Endothelial cell of umbilical vein (primary cell): ENCODE data around the gene HDAC4.

Source experiments
- FOS ChIP-seq: IDR thresholded peaks from 2 replicates; pipeline ENCODE4 v1.6.1; 2011; ENCODE audit warnings: mild to moderate bottlenecking, low read length, moderate library complexity, borderline replicate concordance; ENCODE audit not compliant: insufficient read depth
- POLR2A ChIP-seq: IDR thresholded peaks from 2 replicates; pipeline ENCODE4 v1.6.1; 2012; ENCODE audit warnings: low read depth, mild to moderate bottlenecking, control low read depth, low read length
- POLR2AphosphoS5 ChIP-seq: IDR thresholded peaks from 2 replicates; pipeline ENCODE4 v1.6.1; 2012; ENCODE audit warnings: low read depth, mild to moderate bottlenecking, control low read depth, low read length, moderate library complexity; ENCODE audit not compliant: insufficient read depth
- TF ChIP-seq, protein P1 (sequence below): IDR thresholded peaks from 2 replicates; pipeline ENCODE4 v1.6.1; 2011; ENCODE audit not compliant: insufficient read depth, insufficient read length
- TF ChIP-seq, protein P2 (sequence below), 2 donors: IDR thresholded peaks; 1 replicate in 1 of 2; 2 replicates in 1 of 2; pipeline ENCODE4 v1.5.1; 2011; ENCODE audit warnings: low read length in 2 of 2, mild to moderate bottlenecking in 2 of 2, moderate library complexity in 2 of 2, control low read depth in 1 of 2, inconsistent platforms in 1 of 2, low read depth in 1 of 2; ENCODE audit not compliant: insufficient read depth in 1 of 2; ENCODE audit errors: extremely low read depth in 1 of 2

DNA sequence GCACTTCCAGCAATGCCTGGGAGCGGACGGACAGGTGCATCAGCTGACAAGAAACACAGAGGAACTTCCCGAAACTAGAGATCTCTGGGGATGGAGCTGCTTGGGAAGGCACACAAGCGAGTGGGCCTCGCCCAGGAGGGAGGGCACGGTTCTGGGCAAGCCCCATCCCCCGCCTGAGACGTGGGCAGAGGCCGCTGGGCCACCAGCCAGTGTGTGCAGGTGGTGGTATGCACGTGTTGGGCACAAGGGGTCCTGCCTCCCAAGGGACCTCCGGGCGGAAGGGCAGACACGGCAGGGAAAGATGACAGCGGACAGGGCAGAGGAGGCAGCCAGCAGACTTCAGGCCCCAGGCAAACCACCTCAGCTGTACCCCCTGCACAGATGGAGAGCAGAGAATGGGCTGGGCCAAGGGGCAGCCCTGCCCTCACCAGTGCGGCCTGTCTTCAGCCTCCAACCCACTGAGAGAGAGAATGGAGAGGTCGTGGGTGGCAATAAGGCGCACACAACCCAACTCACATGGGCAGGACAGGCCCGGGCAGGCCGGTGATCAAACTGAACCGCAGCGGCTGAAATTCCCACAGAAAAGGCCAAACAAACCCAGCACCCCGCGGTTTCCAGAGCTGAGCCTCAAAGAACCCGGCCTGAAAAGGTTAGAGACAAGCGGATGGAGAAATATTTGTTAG lies 51.2 kb downstream of the HDAC4 start:
- TF ChIP-seq, protein P1, sequence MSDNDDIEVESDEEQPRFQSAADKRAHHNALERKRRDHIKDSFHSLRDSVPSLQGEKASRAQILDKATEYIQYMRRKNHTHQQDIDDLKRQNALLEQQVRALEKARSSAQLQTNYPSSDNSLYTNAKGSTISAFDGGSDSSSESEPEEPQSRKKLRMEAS = no peak
- TF ChIP-seq, protein P2, sequence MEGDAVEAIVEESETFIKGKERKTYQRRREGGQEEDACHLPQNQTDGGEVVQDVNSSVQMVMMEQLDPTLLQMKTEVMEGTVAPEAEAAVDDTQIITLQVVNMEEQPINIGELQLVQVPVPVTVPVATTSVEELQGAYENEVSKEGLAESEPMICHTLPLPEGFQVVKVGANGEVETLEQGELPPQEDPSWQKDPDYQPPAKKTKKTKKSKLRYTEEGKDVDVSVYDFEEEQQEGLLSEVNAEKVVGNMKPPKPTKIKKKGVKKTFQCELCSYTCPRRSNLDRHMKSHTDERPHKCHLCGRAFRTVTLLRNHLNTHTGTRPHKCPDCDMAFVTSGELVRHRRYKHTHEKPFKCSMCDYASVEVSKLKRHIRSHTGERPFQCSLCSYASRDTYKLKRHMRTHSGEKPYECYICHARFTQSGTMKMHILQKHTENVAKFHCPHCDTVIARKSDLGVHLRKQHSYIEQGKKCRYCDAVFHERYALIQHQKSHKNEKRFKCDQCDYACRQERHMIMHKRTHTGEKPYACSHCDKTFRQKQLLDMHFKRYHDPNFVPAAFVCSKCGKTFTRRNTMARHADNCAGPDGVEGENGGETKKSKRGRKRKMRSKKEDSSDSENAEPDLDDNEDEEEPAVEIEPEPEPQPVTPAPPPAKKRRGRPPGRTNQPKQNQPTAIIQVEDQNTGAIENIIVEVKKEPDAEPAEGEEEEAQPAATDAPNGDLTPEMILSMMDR (IDR thresholded peaks at IDR 0.05; ENCODE audit: extremely low read depth in 1 of 2, insufficient read depth in 1 of 2, low read depth in 1 of 2, low read length in 2 of 2) = no peak
- TF ChIP-seq POLR2AphosphoS5 = no peak
- TF ChIP-seq POLR2A = no peak
- TF ChIP-seq FOS = no peak
